NB4 (cell line): ENCODE results near the gene SCFD2.

Source experiments
- POLR2A ChIP-seq: IDR thresholded peaks from 2 replicates; pipeline ENCODE4 v1.6.1; 2011; ENCODE audit warnings: mild to moderate bottlenecking; ENCODE audit not compliant: insufficient read length; ENCODE audit errors: extremely low read depth
- TF ChIP-seq, protein P1 (sequence below): IDR thresholded peaks from one replicate; pipeline ENCODE4 v1.5.1; 2012; ENCODE audit warnings: low read depth, low read length

DNA sequence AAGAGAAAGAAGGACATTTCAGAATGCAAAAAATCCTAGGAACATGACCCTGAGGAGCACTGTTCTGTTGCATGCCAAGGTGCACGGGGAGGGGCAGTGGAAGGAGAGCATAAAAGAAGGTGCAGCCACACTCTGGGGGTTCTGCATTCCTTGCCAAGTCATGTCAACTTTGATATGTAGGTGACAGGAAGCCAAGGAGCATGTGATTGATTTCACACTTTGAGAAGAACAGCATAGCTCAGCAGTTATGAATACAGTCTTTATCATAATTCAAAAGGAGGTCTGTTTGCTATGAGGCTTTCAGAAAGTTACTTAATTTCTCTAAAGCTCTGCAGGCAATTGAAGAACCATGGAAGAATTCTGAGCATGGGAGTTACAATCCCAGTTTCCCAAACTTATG is 50.6 kb downstream of the SCFD2 start:
- TF ChIP-seq, protein P1, sequence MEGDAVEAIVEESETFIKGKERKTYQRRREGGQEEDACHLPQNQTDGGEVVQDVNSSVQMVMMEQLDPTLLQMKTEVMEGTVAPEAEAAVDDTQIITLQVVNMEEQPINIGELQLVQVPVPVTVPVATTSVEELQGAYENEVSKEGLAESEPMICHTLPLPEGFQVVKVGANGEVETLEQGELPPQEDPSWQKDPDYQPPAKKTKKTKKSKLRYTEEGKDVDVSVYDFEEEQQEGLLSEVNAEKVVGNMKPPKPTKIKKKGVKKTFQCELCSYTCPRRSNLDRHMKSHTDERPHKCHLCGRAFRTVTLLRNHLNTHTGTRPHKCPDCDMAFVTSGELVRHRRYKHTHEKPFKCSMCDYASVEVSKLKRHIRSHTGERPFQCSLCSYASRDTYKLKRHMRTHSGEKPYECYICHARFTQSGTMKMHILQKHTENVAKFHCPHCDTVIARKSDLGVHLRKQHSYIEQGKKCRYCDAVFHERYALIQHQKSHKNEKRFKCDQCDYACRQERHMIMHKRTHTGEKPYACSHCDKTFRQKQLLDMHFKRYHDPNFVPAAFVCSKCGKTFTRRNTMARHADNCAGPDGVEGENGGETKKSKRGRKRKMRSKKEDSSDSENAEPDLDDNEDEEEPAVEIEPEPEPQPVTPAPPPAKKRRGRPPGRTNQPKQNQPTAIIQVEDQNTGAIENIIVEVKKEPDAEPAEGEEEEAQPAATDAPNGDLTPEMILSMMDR, result no peak
- no peak for TF ChIP-seq POLR2A
